B cell (primary cell): Measurements from ENCODE around the gene PLA2G2F.

ENCODE experiments used
- CTCF ChIP-seq: fragments of 200-600 bp; IDR thresholded peaks from one replicate; pipeline ENCODE4 v1.8.0; 2022; ENCODE audit warnings: antibody characterized with exemption, mild to moderate bottlenecking
- EZH2 ChIP-seq: IDR thresholded peaks from 2 replicates; pipeline ENCODE4 v1.6.1; 2012; ENCODE audit warnings: borderline replicate concordance, low read depth, mild to moderate bottlenecking, moderate library complexity, low read length; ENCODE audit not compliant: insufficient read depth, poor library complexity, severe bottlenecking

GRCh38 chr1:20180129-20180843 lies 41.2 kb downstream of the PLA2G2F start:
- no peak for TF ChIP-seq CTCF
- TF ChIP-seq EZH2: no peak
